ENCODE measurements around the gene OR12D1.

Gene OR12D1

DNA sequence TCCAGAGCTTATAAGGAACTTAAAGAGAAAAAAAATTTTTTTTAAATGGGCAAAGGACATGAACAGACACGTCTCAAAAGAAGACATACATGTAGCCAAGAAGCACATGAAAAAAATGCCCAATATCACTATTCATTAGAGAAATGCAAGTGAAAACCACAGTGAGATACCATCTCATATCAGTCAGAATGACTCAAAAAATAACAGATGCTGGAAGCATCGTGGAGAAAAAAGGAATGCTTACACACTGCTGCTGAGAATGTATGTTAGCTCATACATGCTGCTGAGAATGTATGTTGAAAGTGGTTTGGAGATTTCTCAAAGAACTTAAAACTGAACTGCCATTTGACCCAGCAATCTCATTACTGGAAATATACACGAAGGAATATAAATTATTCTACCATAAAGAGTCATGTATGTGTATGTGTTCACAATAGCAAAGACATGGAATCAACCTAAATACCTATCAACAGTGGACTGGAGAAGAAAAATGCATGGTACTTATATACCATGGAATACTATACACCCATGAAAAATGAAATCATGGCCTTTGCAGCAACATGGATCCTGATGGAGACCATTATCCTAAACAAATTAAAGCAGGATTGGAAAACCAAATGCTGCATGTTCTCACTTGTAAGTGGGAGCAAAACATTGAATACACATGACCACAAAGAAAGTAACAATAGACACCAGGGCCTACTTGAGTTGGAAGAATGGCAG, 36.9 kb downstream of the OR12D1 start:
- Histone ChIP-seq H3F3A (ENCODE audit: control insufficient read depth, insufficient read depth) (no peaks in the 10 kb centered on the region), H3K4me2 (ENCODE audit: low read length) (no peak overlapping the region), H3K4me3 (ENCODE audit: low read length) (no peak overlapping the region), H3K9me2 (replicated peaks; ENCODE audit: control insufficient read depth, low read length) (no peaks in the 10 kb centered on the region), H3K36me3 (ENCODE audit: control insufficient read depth, low read length) (no peaks in the 10 kb centered on the region), H3K9me3 (ENCODE audit: control insufficient read depth, insufficient read depth, low read length) (no peaks in the 10 kb centered on the region), H3K27ac (ENCODE audit: low read depth, low read length) (no peak overlapping the region), H3K79me2 (ENCODE audit: control insufficient read depth, low read length) (no peaks in the 10 kb centered on the region), H3K27me3 (ENCODE audit: control insufficient read depth, low read length) (no peaks in the 10 kb centered on the region), H4K20me1 (ENCODE audit: control insufficient read depth, insufficient read depth, low read depth, low read length) (no peaks in the 10 kb centered on the region), H3K4me1 (ENCODE audit: control insufficient read depth, low read length) (no peaks in the 10 kb centered on the region)
- TF ChIP-seq EZH2phosphoT487 (IDR thresholded peaks at IDR 0.05; ENCODE audit: borderline replicate concordance, low read length), result no peak
- no peak for TF ChIP-seq CTCF (IDR thresholded peaks at IDR 0.05; ENCODE audit: low read depth, low read length, poor library complexity, severe bottlenecking)

- H3K9me2 ChIP-seq (replicated peaks; ENCODE audit: control insufficient read depth, low read length), result no peaks in the 10 kb centered on the region
- H3F3A ChIP-seq (ENCODE audit: control insufficient read depth, insufficient read depth), result no peaks in the 10 kb centered on the region
- H3K4me2 ChIP-seq (ENCODE audit: low read length), result no peak within 1 kb of the TSS
- H3K79me2 ChIP-seq (ENCODE audit: control insufficient read depth, low read length), result no peaks in the 10 kb centered on the region
- H3K36me3 ChIP-seq (ENCODE audit: control insufficient read depth, low read length), result no peaks in the 10 kb centered on the region
- H3K9me3 ChIP-seq (ENCODE audit: control insufficient read depth, insufficient read depth, low read length), result no peaks in the 10 kb centered on the region
- H3K27ac ChIP-seq (ENCODE audit: low read depth, low read length), result no peak within 1 kb of the TSS
- H3K4me1 ChIP-seq (ENCODE audit: control insufficient read depth, low read length), result no peaks in the 10 kb centered on the region
- H3K27me3 ChIP-seq (ENCODE audit: control insufficient read depth, low read length), result no peaks in the 10 kb centered on the region
- TF ChIP-seq CTCF (IDR thresholded peaks at IDR 0.05; ENCODE audit: low read depth, low read length, poor library complexity, severe bottlenecking) (no peak), EZH2phosphoT487 (IDR thresholded peaks at IDR 0.05; ENCODE audit: borderline replicate concordance, low read length) (no peak)
- H3K4me3 ChIP-seq (ENCODE audit: low read length), result no peak within 1 kb of the TSS
- no peaks in the 10 kb centered on the region for H4K20me1 ChIP-seq (ENCODE audit: control insufficient read depth, insufficient read depth, low read depth, low read length)
Measured at GRCh38 chr6:29456971-29457370, 42.2 kb downstream of the OR12D1 start, which contains the start of the genes OR11A1 and OR2H1. OR11A1 (minus strand) TSS chr6:29457071; CDS start chr6:29427641, 29,430 bp downstream. OR2H1 (plus strand) TSS chr6:29457155; CDS start chr6:29461770, 4,615 bp downstream.

DNA sequence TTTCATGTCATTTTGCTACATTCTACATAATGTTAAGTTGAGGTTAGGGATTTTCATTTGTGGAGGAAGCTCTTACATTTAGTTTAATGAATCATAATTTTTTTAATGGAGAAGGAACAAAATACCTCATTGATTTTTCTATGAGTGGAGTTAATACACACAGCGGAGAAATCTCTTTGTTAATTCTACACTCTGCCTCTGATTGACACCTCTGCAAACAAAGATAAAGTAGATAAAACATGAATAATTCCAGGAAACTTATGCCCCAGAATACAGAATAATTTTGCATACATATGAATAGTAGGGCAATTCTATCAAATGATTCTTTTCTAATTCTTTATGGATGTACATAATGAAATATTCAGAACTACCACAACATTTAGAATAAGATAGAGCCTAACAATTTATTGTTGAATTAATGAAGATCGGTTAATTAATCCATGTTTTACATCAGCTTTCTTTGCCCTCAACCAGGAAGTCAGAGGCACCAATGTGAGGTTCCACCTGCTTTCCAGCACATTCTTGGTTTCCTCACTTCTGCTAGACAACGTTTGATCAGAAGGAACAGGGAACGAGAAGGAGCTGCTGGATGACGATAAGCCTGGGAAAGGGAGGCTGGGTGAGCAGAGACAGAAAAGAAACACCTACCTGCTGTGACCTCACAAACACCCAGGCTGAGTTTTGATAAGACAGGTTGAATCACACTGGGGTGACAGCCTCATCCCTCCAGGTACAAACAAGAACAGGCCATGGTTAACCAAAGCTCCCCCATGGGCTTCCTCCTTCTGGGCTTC, 46.5 kb downstream of the OR12D1 start:
- Histone ChIP-seq H3K27me3 (ENCODE audit: control insufficient read depth, low read length) (no peaks in the 10 kb centered on the region), H3K4me2 (ENCODE audit: low read length) (no peak overlapping the region), H3K79me2 (ENCODE audit: control insufficient read depth, low read length) (no peaks in the 10 kb centered on the region), H4K20me1 (ENCODE audit: control insufficient read depth, insufficient read depth, low read depth, low read length) (no peaks in the 10 kb centered on the region), H3K4me1 (ENCODE audit: control insufficient read depth, low read length) (no peaks in the 10 kb centered on the region), H3K9me3 (ENCODE audit: control insufficient read depth, insufficient read depth, low read length) (no peaks in the 10 kb centered on the region), H3K36me3 (ENCODE audit: control insufficient read depth, low read length) (no peaks in the 10 kb centered on the region), H3K4me3 (ENCODE audit: low read length) (no peak overlapping the region), H3K27ac (ENCODE audit: low read depth, low read length) (no peak overlapping the region), H3F3A (ENCODE audit: control insufficient read depth, insufficient read depth) (no peaks in the 10 kb centered on the region), H3K9me2 (replicated peaks; ENCODE audit: control insufficient read depth, low read length) (no peaks in the 10 kb centered on the region)
- TF ChIP-seq CTCF (IDR thresholded peaks at IDR 0.05; ENCODE audit: low read depth, low read length, poor library complexity, severe bottlenecking) (no peak), EZH2phosphoT487 (IDR thresholded peaks at IDR 0.05; ENCODE audit: borderline replicate concordance, low read length) (no peak)
